Fibroblast of skin of right biceps (primary cell): ENCODE results near the gene BEGAIN.

Experiments used
- DNase-seq: peaks from one replicate; pipeline ENCODE4 v3.0.0-alpha.2; 2013

BEGAIN gene

GRCh38 chr14:100548295-100548655, 38.9 kb downstream of the BEGAIN start:
- no peak for DNase-seq

- DNase-seq, result peak; percentile 26
Measured at GRCh38 chr14:100547633-100548294, 39.5 kb downstream of the BEGAIN start.

- DNase-seq, result peak; percentile 14
Measured at GRCh38 chr14:100546051-100546443, 41.2 kb downstream of the BEGAIN start.

GRCh38 chr14:100545359-100545758, 41.9 kb downstream of the BEGAIN start:
- no peak for DNase-seq

GRCh38 chr14:100544506-100545141, 42.6 kb downstream of the BEGAIN start:
- DNase-seq, result no peak

- DNase-seq, result no peak
Measured at GRCh38 chr14:100543471-100544455, 43.5 kb downstream of the BEGAIN start.

GRCh38 chr14:100542619-100543205, 44.5 kb downstream of the BEGAIN start:
- no peak for DNase-seq

GRCh38 chr14:100541621-100542560, 45.3 kb downstream of the BEGAIN start:
- DNase-seq, result no peak

GRCh38 chr14:100540926-100541620, 46.1 kb downstream of the BEGAIN start:
- DNase-seq, result no peak

GRCh38 chr14:100540141-100540925, 46.9 kb downstream of the BEGAIN start:
- peak; percentile 7 for DNase-seq

- DNase-seq, result no peak
Measured at GRCh38 chr14:100539766-100540140, 47.5 kb downstream of the BEGAIN start.

GRCh38 chr14:100539003-100539660, 48.1 kb downstream of the BEGAIN start:
- no peak for DNase-seq

- no peak for DNase-seq
Measured at GRCh38 chr14:100538351-100539002, 48.7 kb downstream of the BEGAIN start.

GRCh38 chr14:100537446-100538350, 49.5 kb downstream of the BEGAIN start:
- DNase-seq, result no peak

GRCh38 chr14:100536721-100537445, 50.3 kb downstream of the BEGAIN start:
- DNase-seq, result no peak

GRCh38 chr14:100536121-100536510, 51.1 kb downstream of the BEGAIN start:
- no peak for DNase-seq

- no peak for DNase-seq
Measured at GRCh38 chr14:100535287-100536120, 51.7 kb downstream of the BEGAIN start.
